Kidney capillary endothelial cell (primary cell): ENCODE results near the gene SLC27A5.
"Not testable (repeated sequence)": the region's sequence is repeated elsewhere in the genome, so short reads cannot be mapped to it uniquely, and the experiment has no call there.

ENCODE experiments used
- DNase-seq: peaks from one replicate; pipeline ENCODE4 v3.0.0-alpha.2; 2018; ENCODE audit warnings: low spot score

SLC27A5 gene

GRCh38 chr19:58497634-58498170 is 14.1 kb downstream of the SLC27A5 start:
- DNase-seq, result no peak

DNA sequence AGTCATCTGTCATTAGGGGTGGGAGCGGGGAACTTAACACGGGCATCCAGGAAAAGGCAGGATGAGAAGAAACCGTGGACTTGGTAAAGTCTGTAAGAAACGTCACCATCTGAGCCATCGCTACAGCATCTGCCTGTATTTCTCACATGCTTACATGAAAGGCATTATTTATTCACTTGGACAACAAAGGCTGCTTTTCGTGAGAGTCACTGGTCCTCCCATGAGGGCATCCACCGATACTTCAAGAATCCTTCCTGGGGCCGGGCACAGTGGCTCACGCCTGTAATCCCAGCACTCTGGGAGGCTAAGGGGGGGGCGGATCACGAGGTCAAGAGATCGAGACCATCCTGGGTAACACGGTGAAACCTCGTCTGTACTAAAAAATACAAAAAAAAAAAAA is 19.5 kb downstream of the SLC27A5 start:
- DNase-seq, result no peak

DNA sequence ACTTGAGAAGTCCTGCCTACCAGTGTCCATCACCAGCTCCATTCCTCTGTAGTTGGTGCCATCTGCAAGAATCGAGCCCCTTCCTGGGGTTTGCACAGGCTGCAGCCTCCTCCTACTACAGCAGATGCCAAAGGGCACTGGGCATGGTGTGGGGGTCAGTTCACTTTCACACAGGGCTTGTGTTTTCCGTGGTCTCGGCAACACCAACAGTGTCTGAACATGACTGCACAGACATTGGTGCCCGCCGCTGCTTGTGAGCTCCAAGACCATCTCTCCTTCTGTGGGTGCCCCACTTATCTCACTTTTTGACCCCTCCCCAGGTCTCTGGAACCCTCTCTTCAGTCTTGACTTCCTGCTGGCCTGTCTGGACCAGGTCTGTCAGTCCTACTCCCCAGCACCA is 20.4 kb downstream of the SLC27A5 start:
- no peak for DNase-seq

DNA sequence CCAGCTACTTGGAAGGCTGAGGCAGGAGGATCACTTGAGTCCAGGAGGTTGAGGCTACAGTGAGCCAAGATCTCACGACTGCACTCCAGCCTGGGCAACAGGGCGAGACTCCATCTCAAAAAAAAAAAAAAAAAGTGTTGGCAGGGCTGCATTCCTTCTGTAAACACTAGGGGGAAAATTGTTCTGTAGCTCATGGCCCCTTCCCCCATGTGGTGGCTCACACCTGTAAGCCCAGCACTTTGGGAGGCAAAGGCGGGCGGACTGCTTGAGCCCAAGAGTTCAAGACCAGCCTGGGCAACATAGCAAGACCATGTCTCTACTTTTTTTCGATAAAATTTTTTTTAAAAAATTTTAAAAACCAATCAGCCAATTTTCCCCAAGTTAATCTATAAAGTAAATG is 27.4 kb downstream of the SLC27A5 start:
- not testable (repeated sequence) for DNase-seq

DNA sequence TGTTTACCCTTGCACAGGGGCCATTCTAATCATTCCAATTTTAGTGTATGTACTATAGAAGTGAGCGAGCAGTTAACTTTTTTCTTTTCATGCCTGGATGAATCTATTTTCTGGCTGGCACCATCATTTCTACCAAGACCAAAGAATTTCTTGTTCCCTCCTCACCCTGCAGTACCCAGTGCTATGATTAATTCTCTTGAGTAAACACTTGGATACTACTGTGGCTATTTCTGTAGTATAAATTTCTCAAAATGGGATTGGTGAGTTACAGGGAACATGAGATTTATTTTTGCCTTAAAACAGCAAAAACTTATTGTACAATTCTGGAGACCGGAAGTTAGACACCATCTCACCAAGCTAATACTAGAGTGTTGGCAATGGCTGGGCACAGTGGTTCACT is 28.0 kb downstream of the SLC27A5 start:
- DNase-seq, result no peak

DNA sequence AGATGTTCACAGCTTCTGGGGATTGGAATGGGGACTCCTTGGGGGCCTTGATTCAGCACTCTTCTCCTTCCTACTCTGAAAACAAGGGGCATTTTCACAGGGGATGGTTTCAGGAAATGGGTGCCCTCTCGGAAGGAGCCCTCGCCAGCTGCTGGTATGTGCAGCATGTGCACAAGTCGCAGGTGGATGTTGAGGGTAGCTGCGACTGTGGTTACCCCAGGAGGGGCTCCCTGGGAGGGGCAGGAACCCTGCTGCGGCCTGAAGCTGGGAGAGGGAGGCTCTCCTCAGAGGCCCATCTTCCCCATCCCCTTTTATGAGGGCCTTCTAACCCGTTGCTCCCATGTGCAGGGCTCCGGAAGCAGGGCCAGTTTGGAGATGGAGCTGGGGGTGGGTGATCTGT is 29.4 kb downstream of the SLC27A5 start:
- no peak for DNase-seq

DNA sequence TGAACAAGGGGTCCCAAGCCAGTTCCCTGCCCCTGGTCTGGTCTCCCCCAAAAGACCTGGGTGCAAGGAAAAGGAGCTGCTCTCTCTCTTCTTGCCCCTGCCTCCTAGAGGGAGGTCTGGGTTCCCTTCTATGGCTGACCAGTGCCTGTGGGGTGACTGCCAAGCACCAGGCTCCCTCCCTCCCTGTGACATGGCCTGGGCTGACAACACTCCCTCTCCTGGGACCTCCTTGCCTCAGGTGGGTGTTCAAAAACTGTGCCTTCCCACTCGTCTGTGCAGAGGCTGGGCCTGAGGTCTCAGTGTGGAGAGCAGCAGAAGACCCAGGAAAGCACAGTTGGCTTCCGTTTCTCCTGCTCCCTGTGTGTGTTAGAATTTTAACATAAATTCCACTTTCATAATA is 31.0 kb downstream of the SLC27A5 start:
- DNase-seq, result no peak

- DNase-seq, result no peak
Observed at GRCh38 chr19:58480481-58480830, 31.3 kb downstream of the SLC27A5 start.

DNA sequence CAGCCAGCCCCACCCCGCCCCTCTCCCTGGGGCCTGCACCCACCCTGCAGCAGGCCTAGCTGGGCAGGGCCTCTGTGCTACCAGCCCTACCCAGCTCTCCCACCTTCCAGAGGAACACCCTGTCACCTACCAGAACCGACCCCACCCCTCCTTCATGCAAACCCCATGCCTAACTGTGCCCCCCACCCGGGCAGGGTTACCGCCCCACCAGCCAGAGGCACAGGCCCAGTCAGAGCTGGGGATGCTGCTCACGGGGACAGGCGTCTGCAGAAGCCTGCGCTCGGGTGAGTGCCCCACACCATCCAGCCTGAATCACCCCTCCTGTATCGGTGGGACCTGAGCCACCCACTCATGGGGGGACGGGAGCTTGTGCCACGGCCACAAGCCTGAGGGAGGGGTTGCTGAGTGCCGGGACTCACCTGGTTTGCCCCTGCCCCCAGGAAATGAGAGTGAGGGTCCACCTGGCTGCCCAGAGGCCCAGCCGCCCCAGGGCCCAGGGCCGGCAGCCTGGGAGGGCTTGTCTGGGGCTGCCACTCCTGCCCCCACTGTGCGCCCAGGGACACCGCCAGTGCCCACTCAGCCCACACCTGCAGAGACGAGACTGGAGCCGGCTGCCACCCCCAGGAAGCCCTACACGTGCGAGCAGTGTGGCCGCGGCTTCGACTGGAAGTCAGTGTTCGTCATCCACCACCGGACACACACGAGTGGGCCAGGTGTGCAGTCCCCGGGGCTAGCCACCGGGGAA is 31.9 kb downstream of the SLC27A5 start:
- no peak for DNase-seq

DNA sequence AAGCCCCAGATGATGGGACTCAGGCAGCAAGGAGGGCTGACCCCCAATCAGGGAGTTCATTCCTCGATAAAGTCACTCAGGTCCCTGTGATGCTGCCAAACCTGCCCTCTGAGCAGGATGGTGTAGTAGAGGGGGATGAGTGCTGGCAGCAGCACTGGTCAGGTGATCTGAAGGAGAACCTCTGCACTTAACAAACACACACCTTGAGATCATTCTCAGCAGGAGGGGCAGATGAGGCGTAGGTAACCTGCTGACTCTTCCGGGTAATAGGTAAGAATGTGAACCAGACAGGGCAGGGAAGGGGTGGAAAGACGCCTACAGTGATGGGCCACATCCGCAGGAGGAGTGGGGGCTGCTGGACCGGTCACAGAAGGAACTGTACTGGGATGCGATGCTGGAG is 32.5 kb downstream of the SLC27A5 start:
- DNase-seq, result no peak

DNA sequence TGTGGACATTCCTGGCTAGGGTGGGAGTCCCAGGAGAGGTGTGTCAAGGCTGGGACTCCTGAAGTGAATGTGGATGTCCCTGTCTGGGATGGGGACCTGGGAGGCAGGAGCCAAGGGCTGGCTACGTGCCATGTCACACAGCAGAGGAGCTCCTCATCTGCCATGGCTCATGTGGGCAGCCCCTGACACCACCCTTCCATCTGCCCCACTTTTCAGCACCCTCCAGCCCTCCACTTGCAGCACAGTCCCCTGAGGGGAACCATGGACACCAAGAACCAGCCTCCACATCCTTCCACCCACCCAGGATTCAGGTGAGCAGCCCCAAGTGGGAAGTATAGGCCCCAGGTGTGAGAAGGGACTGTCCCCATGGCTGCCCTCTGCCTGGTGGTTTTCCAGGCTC is 33.9 kb downstream of the SLC27A5 start:
- no peak for DNase-seq

- no peak for DNase-seq
Observed at GRCh38 chr19:58477130-58477529, 34.7 kb downstream of the SLC27A5 start.

DNA sequence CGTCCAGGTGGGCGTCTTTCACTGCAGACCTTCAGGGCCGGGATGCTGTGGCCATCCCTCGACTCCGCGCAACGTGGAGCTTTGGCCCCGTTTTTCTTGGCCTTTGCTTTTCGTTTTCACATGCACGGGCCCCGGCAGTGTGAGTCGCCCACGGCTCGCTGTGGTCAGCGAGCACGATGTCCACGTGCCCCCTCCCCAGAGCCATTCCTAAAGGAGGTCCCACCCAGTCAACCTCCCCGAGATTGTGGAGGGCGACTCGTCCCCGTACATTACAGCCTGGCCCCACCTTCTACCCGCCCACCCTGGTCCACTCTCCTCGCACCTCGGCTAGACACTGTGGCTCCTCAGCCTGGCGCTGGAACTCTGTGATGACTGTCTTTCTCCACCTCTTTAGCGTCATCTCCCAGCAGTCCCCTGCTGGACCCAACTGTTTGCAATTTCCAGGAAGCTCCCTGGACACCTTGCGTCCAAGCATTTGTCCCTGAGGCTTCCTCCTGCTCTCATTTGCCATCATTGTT is 35.2 kb downstream of the SLC27A5 start:
- peak; percentile 26 for DNase-seq

DNA sequence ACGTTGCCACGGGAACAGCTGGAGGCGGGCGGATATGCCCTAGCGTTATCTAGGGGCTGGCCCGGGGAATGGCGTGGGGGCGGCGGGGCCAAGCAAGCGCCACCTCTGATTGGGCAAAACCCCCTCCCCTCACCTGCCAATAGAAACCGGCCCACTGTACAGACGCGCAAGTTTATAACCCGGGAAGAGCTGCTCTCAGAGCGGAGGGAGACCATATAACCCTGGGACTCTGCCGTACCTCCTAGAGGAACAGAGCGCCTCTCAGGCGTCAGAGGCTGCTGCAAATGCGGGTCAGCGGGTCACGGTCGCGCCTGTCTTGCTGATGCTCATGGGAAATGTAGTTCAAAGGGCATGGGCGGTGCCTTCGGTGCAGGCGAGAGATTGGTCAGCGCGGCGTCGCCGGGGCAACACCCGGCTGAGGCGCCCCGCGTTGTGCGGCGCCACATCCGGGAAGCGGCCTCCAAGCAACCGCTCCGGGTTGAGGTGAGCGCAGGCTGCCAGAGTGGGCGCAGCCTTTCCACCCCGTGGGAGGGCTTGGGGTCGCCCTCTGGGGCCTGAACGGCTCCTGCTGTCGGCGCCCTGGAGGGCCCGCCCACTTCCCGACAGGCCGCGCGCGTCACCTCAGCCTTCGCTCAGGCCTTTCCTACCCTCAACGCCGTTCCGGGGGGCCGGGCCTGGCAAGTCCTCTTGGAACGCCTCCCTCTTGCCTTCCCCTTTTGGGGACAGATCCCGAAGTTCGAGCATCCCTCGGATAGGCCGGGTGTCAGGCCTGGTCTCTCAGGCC is 35.9 kb downstream of the SLC27A5 start, which contains the start of gene ZNF446:
Gene ZNF446, plus strand, starts transcription at position 639 of the 784 bp plus-strand sequence. CDS start 867 bp downstream, outside the sequence.
- DNase-seq, result peak; percentile 95

- DNase-seq, result no peak
Observed at GRCh38 chr19:58474997-58475713, 36.6 kb downstream of the SLC27A5 start.

GRCh38 chr19:58474291-58474996 is 37.3 kb downstream of the SLC27A5 start:
- no peak for DNase-seq

GRCh38 chr19:58473775-58474174 is 38.0 kb downstream of the SLC27A5 start:
- no peak for DNase-seq

GRCh38 chr19:58471736-58472135 is 40.1 kb downstream of the SLC27A5 start:
- no peak for DNase-seq

- DNase-seq, result not testable (repeated sequence)
Observed at GRCh38 chr19:58470837-58471543, 40.8 kb downstream of the SLC27A5 start.

- DNase-seq, result no peak
Observed at GRCh38 chr19:58469241-58470013, 42.4 kb downstream of the SLC27A5 start.
